22Rv1 (cell line): ENCODE results near the gene NDRG4.

Experiments used
- H3K27ac ChIP-seq: fragments of 450-650 bp; 2 replicates; pipeline ENCODE4 v1.5.1; 2017
- CTCF ChIP-seq: fragments of 450-650 bp; IDR thresholded peaks from 2 replicates; pipeline ENCODE4 v1.5.1; 2017; ENCODE audit warnings: mild to moderate bottlenecking
- ZFX ChIP-seq: fragments of 450-650 bp; IDR thresholded peaks from 2 replicates; pipeline ENCODE4 v1.6.1; 2017; ENCODE audit warnings: antibody characterized with exemption, borderline replicate concordance

Gene NDRG4

GRCh38 chr16:58455750-58456149 lies 44.2 kb upstream of the NDRG4 start:
- no peak overlapping the region for H3K27ac ChIP-seq
- TF ChIP-seq CTCF (no peak), ZFX (no peak)

GRCh38 chr16:58456193-58456592 lies 43.8 kb upstream of the NDRG4 start:
- H3K27ac ChIP-seq: no peak overlapping the region
- no peak for TF ChIP-seq CTCF
- TF ChIP-seq ZFX: no peak

GRCh38 chr16:58458606-58459343 lies 41.2 kb upstream of the NDRG4 start:
- TF ChIP-seq ZFX (no peak), CTCF (no peak)
- no peak overlapping the region for H3K27ac ChIP-seq

GRCh38 chr16:58459344-58460218 lies 40.4 kb upstream of the NDRG4 start:
- H3K27ac ChIP-seq: no peak overlapping the region
- TF ChIP-seq ZFX: no peak
- no peak for TF ChIP-seq CTCF

GRCh38 chr16:58460219-58460610 lies 39.7 kb upstream of the NDRG4 start:
- H3K27ac ChIP-seq: no peak overlapping the region
- TF ChIP-seq ZFX: no peak
- TF ChIP-seq CTCF: no peak

GRCh38 chr16:58461056-58461455 lies 38.9 kb upstream of the NDRG4 start:
- H3K27ac ChIP-seq: no peak overlapping the region
- TF ChIP-seq ZFX: no peak
- TF ChIP-seq CTCF: no peak

GRCh38 chr16:58461640-58462039 lies 38.3 kb upstream of the NDRG4 start:
- no peak overlapping the region for H3K27ac ChIP-seq
- TF ChIP-seq CTCF (no peak), ZFX (no peak)
